Subcutaneous preadipocyte (primary cell): ENCODE data around the gene MRPL44. TPM values are rescaled to one million over a fixed set of nuclear protein-coding genes. Genes with fewer than 3 reads are reported as not detected.

Source experiments
- total RNA-seq: library from RNA; depleted of rRNA; stranded (reverse); fragments of >200 nt; gene quantifications from 2 replicates; pipeline ENCODE4 v1.2.3, GENCODE V29; 2012

The MRPL44 gene
- total RNA-seq, result 24.3 and 27.2 TPM in 2 replicates

DNA sequence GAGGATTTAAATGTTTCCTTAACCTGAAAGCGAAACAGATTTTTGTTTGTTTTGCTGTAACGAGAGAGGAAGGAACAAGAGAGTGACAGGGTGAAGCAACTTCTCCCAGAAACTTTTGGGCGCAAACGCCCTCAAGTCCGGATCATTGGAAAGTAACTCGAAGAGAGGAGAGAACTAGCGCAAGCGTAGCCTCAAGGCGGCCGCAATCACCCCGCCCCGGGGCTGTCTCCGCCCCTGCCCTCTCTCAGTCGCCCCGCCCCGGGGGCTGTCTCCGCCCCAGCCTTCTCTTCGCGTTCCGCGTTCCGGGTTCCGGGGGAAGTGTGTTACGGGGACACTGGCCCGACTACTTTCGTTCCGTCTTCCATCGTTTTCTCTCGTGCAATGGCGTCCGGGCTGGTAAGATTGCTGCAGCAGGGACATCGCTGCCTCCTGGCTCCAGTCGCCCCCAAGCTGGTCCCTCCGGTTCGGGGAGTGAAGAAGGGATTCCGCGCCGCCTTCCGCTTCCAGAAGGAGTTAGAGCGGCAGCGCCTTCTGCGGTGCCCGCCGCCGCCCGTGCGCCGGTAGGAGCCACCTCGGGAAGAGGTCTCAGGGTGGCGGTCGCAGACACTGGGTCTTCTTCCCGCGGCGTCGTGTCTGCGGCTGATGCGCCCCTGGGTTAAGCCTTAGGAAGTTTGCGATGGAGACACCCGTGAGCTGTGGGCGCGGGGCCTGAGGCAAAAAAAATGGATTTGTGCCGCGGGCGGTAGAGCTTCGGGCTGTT lies at the start of gene MRPL44:
MRPL44 (plus strand) TSS at position 372 of the 760 bp plus-strand sequence; CDS start at position 382, 10 bp downstream.

DNA sequence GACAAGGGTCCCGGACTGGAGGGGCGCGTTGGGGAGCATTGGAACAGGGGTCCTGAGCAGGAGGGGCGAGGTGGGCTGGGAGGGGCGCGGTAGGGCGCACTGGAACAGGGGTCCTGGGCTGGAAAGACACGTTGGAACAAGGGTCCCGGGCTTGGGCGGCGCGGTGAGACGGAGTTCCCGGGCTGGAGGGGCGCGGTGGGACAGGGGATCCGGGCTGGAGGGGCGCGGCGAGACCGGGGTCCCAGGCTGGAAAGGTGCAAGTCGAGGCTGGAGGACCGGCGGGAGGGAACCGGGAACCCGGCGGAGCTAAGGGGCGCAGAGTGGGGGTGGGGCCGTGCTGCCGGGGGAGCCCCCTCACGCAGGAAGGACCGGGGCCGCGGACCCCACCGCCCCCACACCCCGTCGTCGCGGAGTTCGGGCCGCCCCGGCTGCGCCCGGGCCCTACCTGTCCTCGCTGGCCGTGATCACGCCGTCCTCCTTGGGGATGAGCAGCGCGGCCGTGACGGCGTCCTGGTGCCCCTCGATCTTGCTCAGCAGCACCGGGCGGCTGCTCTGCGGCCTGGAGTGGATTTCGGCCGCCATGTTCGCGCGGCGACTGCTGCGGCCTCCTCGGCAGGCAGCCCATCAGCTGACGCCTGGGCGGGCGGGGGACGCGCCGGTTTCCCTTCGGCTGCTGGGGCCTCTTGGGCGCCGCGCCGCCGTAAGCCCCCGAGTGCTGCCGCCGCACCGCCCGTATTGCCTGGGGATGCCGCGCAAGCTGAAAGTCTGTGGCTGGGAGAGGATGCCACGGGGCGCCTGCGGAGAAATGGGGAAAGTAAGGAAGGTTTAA lies 12.3 kb upstream of the MRPL44 start, which contains the start of gene WDFY1:
WDFY1 (minus strand) TSS at position 633 of the 829 bp plus-strand sequence; CDS start at position 582, 51 bp downstream.

Other genes starting within 250 kb of the MRPL44 start
- 1.8 and 2.0 TPM in 2 replicates for gene AP1S3, start 119.9 kb upstream of the MRPL44 start, total RNA-seq
- gene WDFY1, start 12.1 kb upstream of the MRPL44 start, total RNA-seq, result 63.9 and 69.6 TPM in 2 replicates
- 200 and 524 TPM in 2 replicates for gene SERPINE2, start 81.8 kb downstream of the MRPL44 start, total RNA-seq